Hepatocyte (in vitro differentiated cells): ENCODE data around the gene NUB1.

Experiments
- EZH2 ChIP-seq: fragments of 200-600 bp; sonication (generic); IDR thresholded peaks from 2 replicates; pipeline ENCODE4 v1.6.1; 2016; ENCODE audit warnings: antibody characterized with exemption, mild to moderate bottlenecking, borderline replicate concordance
- EZH2phosphoT487 ChIP-seq: fragments of 200-600 bp; sonication (generic); IDR thresholded peaks from one replicate; pipeline ENCODE4 v1.6.1; 2018; ENCODE audit warnings: antibody characterized with exemption, mild to moderate bottlenecking, low read depth, moderate library complexity; ENCODE audit not compliant: unreplicated experiment, severe bottlenecking
- TF ChIP-seq, protein P1 (sequence below): fragments of 200-600 bp; sonication (generic); IDR thresholded peaks from 2 replicates; pipeline ENCODE4 v1.5.1; 2016; ENCODE audit warnings: antibody characterized with exemption, mild to moderate bottlenecking; ENCODE audit not compliant: poor library complexity

DNA sequence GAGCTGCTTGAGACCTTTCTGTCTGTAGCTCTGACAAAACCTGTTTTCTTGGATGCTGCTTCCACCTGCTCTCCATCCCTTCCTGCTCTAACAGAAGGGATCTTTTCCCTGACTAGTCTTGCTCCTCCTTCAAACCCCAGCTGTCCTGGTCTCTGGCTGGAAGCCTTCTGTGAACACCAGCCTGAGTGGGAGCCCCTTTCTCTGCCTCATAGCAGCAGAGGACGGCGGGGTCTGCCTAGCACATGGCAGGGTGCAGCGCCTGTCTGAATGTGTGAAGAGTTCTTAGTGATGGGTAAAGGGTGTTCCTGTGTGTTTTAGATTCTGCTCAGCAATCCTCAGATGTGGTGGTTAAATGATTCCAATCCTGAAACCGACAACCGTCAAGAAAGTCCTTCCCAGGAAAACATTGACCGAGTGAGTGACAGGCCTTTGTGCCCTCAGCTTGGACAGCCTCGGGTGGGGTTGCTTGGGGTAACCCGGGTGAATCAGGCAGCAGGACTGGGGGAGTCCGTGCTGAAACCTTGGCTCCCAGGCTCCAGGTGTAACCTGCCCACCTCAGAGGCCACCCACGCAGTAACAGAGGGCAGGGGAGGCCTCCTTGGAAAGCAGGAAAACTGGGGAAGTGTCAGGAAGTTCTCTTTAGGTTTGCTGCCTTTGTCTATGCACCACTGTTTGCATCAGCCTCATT is 34.1 kb downstream of the NUB1 start:
- TF ChIP-seq, protein P1, sequence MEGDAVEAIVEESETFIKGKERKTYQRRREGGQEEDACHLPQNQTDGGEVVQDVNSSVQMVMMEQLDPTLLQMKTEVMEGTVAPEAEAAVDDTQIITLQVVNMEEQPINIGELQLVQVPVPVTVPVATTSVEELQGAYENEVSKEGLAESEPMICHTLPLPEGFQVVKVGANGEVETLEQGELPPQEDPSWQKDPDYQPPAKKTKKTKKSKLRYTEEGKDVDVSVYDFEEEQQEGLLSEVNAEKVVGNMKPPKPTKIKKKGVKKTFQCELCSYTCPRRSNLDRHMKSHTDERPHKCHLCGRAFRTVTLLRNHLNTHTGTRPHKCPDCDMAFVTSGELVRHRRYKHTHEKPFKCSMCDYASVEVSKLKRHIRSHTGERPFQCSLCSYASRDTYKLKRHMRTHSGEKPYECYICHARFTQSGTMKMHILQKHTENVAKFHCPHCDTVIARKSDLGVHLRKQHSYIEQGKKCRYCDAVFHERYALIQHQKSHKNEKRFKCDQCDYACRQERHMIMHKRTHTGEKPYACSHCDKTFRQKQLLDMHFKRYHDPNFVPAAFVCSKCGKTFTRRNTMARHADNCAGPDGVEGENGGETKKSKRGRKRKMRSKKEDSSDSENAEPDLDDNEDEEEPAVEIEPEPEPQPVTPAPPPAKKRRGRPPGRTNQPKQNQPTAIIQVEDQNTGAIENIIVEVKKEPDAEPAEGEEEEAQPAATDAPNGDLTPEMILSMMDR: no peak
- TF ChIP-seq EZH2phosphoT487 (no peak), EZH2 (no peak)
